Neural progenitor cell (in vitro differentiated cells): ENCODE measurements around the gene CAPN15. TPM values are rescaled to one million over a fixed set of nuclear protein-coding genes. Genes with fewer than 3 reads are reported as not detected.
A peak's percentile ranks its signal among the peaks of the same experiment; 100 is the strongest.

Experiments used
- DNase-seq: peaks from one replicate; pipeline ENCODE4 v3.0.0-alpha.2; 2016; ENCODE audit warnings: low spot score
- H2AFZ ChIP-seq: fragments of 200-600 bp; sonication (generic); replicated peaks from 2 replicates; pipeline ENCODE4 v1.6.1; 2016; ENCODE audit warnings: antibody characterized with exemption
- H3F3A ChIP-seq: fragments of 200-600 bp; sonication (generic); 2 replicates; pipeline ENCODE4 v1.6.1; 2016; ENCODE audit warnings: antibody characterized with exemption, low read depth
- H3K27ac ChIP-seq: fragments of 200-600 bp; sonication (generic); 2 replicates; pipeline ENCODE4 v1.5.1; 2016; ENCODE audit warnings: mild to moderate bottlenecking
- H3K27me3 ChIP-seq: fragments of 200-600 bp; sonication (generic); 2 replicates; pipeline ENCODE4 v1.6.1; 2016; ENCODE audit warnings: mild to moderate bottlenecking, moderate library complexity
- H3K36me3 ChIP-seq: fragments of 200-600 bp; sonication (generic); 2 replicates; pipeline ENCODE4 v1.5.1; 2016
- H3K4me1 ChIP-seq: fragments of 200-600 bp; sonication (generic); 2 replicates; pipeline ENCODE4 v1.6.1; 2016; ENCODE audit warnings: mixed run types
- H3K4me2 ChIP-seq: fragments of 200-600 bp; sonication (generic); 2 replicates; pipeline ENCODE4 v1.6.1; 2016
- H3K4me3 ChIP-seq: fragments of 200-600 bp; sonication (generic); 2 replicates; pipeline ENCODE4 v1.5.1; 2016
- H3K79me2 ChIP-seq: fragments of 200-600 bp; sonication (generic); 2 replicates; pipeline ENCODE4 v1.6.1; 2016; ENCODE audit warnings: low read depth
- H3K9ac ChIP-seq: fragments of 200-600 bp; sonication (generic); 2 replicates; pipeline ENCODE4 v1.6.1; 2016
- H3K9me3 ChIP-seq: fragments of 200-600 bp; sonication (generic); 2 replicates; pipeline ENCODE4 v1.5.1; 2016; ENCODE audit warnings: low read depth
- H4K20me1 ChIP-seq: fragments of 200-600 bp; sonication (generic); 2 replicates; pipeline ENCODE4 v1.6.1; 2016; ENCODE audit warnings: low read depth
- H3K27ac Mint-ChIP-seq: 3 replicates; pipeline ENCODE4 v1.8.0; 2021; ENCODE audit warnings: mixed read lengths
- H3K27me3 Mint-ChIP-seq: 2 replicates; pipeline ENCODE4 v1.8.0; 2022; ENCODE audit warnings: low read depth, mild to moderate bottlenecking, inconsistent platforms, moderate library complexity, mixed read lengths; ENCODE audit not compliant: insufficient read depth
- H3K36me3 Mint-ChIP-seq: 3 replicates; pipeline ENCODE4 v1.8.0; 2021; ENCODE audit warnings: mixed read lengths
- H3K4me1 Mint-ChIP-seq: 3 replicates; pipeline ENCODE4 v1.8.0; 2021; ENCODE audit warnings: mixed read lengths
- H3K4me3 Mint-ChIP-seq: 3 replicates; pipeline ENCODE4 v1.8.0; 2021; ENCODE audit warnings: mild to moderate bottlenecking, moderate library complexity, mixed read lengths
- H3K9me3 Mint-ChIP-seq: 3 replicates; pipeline ENCODE4 v1.8.0; 2020; ENCODE audit warnings: mixed read lengths
- EZH2 ChIP-seq: fragments of 200-600 bp; sonication (generic); IDR thresholded peaks from 2 replicates; pipeline ENCODE4 v1.6.1; 2017; ENCODE audit warnings: antibody characterized with exemption, mild to moderate bottlenecking, moderate library complexity
- EZH2phosphoT487 ChIP-seq: fragments of 200-600 bp; sonication (generic); IDR thresholded peaks from 2 replicates; pipeline ENCODE4 v1.6.1; 2017; ENCODE audit warnings: antibody characterized with exemption
- total RNA-seq: library from RNA; depleted of rRNA; stranded (reverse); fragments of >200 nt; gene quantifications from 2 replicates; pipeline ENCODE4 v1.2.3, GENCODE V29; 2015; ENCODE audit warnings: low replicate concordance
- TF ChIP-seq, protein P1 (sequence below): fragments of 200-600 bp; sonication (generic); IDR thresholded peaks from 2 replicates; pipeline ENCODE4 v1.5.1; 2017; ENCODE audit warnings: antibody characterized with exemption, mild to moderate bottlenecking

Gene CAPN15
- total RNA-seq, 1 donor from 2014 or later = 6.8 TPM

- peaks cover 19% of the 10 kb centered on the region for H3K36me3 Mint-ChIP-seq
- H2AFZ ChIP-seq = no peak overlapping the region
- H3K4me3 Mint-ChIP-seq = peak overlapping the region; percentile 69
- peaks cover 58% of the 10 kb centered on the region for H4K20me1 ChIP-seq
- no peak overlapping the region for H3K27ac Mint-ChIP-seq
- H3K4me1 ChIP-seq = peaks cover 3% of the 10 kb centered on the region
- DNase-seq = no peak
- H3K9me3 ChIP-seq = no peaks in the 10 kb centered on the region
- H3K27me3 Mint-ChIP-seq = peaks cover 10% of the 10 kb centered on the region
- no peak overlapping the region for H3K9ac ChIP-seq
- H3K79me2 ChIP-seq = peaks cover 23% of the 10 kb centered on the region
- H3K27me3 ChIP-seq = peaks cover 14% of the 10 kb centered on the region
- H3F3A ChIP-seq = peaks cover 2% of the 10 kb centered on the region
- no peaks in the 10 kb centered on the region for H3K36me3 ChIP-seq
- no peak overlapping the region for H3K27ac ChIP-seq
- H3K4me3 ChIP-seq = no peak overlapping the region
- no peak overlapping the region for H3K4me2 ChIP-seq
- peaks cover 18% of the 10 kb centered on the region for H3K4me1 Mint-ChIP-seq
- no peaks in the 10 kb centered on the region for H3K9me3 Mint-ChIP-seq
- TF ChIP-seq EZH2phosphoT487 = no peak
- TF ChIP-seq, protein P1, sequence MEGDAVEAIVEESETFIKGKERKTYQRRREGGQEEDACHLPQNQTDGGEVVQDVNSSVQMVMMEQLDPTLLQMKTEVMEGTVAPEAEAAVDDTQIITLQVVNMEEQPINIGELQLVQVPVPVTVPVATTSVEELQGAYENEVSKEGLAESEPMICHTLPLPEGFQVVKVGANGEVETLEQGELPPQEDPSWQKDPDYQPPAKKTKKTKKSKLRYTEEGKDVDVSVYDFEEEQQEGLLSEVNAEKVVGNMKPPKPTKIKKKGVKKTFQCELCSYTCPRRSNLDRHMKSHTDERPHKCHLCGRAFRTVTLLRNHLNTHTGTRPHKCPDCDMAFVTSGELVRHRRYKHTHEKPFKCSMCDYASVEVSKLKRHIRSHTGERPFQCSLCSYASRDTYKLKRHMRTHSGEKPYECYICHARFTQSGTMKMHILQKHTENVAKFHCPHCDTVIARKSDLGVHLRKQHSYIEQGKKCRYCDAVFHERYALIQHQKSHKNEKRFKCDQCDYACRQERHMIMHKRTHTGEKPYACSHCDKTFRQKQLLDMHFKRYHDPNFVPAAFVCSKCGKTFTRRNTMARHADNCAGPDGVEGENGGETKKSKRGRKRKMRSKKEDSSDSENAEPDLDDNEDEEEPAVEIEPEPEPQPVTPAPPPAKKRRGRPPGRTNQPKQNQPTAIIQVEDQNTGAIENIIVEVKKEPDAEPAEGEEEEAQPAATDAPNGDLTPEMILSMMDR = no peak
- no peak for TF ChIP-seq EZH2
Observed at GRCh38 chr16:593807-594206, 66.3 kb downstream of the CAPN15 start.

GRCh38 chr16:595094-595528 lies 67.6 kb downstream of the CAPN15 start:
- Mint-ChIP-seq H3K27me3 (peaks cover 10% of the 10 kb centered on the region), H3K4me3 (no peak overlapping the region), H3K9me3 (no peaks in the 10 kb centered on the region), H3K4me1 (peaks cover 18% of the 10 kb centered on the region), H3K27ac (peak overlapping the region; percentile 53), H3K36me3 (peaks cover 21% of the 10 kb centered on the region)
- TF ChIP-seq, protein P1 = no peak
- no peak for TF ChIP-seq EZH2
- no peak for TF ChIP-seq EZH2phosphoT487
- no peak overlapping the region for H3K27ac ChIP-seq
- no peak overlapping the region for H3K4me3 ChIP-seq
- H2AFZ ChIP-seq = no peak overlapping the region
- no peak overlapping the region for H3K9ac ChIP-seq
- H4K20me1 ChIP-seq = peaks cover 58% of the 10 kb centered on the region
- H3K9me3 ChIP-seq = no peaks in the 10 kb centered on the region
- H3K79me2 ChIP-seq = peaks cover 23% of the 10 kb centered on the region
- peaks cover 3% of the 10 kb centered on the region for H3K4me1 ChIP-seq
- no peaks in the 10 kb centered on the region for H3K36me3 ChIP-seq
- H3K27me3 ChIP-seq = peaks cover 14% of the 10 kb centered on the region
- no peak overlapping the region for H3K4me2 ChIP-seq
- no peak for DNase-seq
- no peaks in the 10 kb centered on the region for H3F3A ChIP-seq

GRCh38 chr16:595942-596735 lies 68.6 kb downstream of the CAPN15 start:
- H3K27ac Mint-ChIP-seq = peak overlapping the region; percentile 19
- H3K36me3 Mint-ChIP-seq = peaks cover 20% of the 10 kb centered on the region
- DNase-seq = no peak
- no peak for TF ChIP-seq EZH2phosphoT487
- TF ChIP-seq EZH2 = no peak
- TF ChIP-seq, protein P1 = no peak
- Histone ChIP-seq H3K27me3 (peaks cover 7% of the 10 kb centered on the region), H4K20me1 (peaks cover 54% of the 10 kb centered on the region), H3K9me3 (no peaks in the 10 kb centered on the region), H3K9ac (no peak overlapping the region), H3K27ac (no peak overlapping the region), H3K4me3 (no peak overlapping the region), H3K4me2 (no peak overlapping the region), H2AFZ (no peak overlapping the region), H3K4me1 (no peaks in the 10 kb centered on the region), H3K36me3 (no peaks in the 10 kb centered on the region), H3K79me2 (peaks cover 14% of the 10 kb centered on the region), H3F3A (no peaks in the 10 kb centered on the region)
- no peaks in the 10 kb centered on the region for H3K9me3 Mint-ChIP-seq
- peak overlapping the region; percentile 48 for H3K4me3 Mint-ChIP-seq
- peaks cover 12% of the 10 kb centered on the region for H3K4me1 Mint-ChIP-seq
- H3K27me3 Mint-ChIP-seq = peaks cover 4% of the 10 kb centered on the region
